ENCODE measurements around the gene CADM4.
"Not testable (repeated sequence)": the region's sequence is repeated elsewhere in the genome, so short reads cannot be mapped to it uniquely, and the experiment has no call there.

The CADM4 gene

GRCh38 chr19:43605875-43606568 lies 33.6 kb downstream of the CADM4 start:
- DNase-seq, result no peak

- not testable (repeated sequence) for DNase-seq
These were observed 39.3 kb downstream of the CADM4 start for GRCh38 chr19:43600326-43600725.

- no peak for DNase-seq
These were observed 39.9 kb downstream of the CADM4 start for GRCh38 chr19:43599635-43600295.

GRCh38 chr19:43598445-43599240 lies 41.0 kb downstream of the CADM4 start:
- DNase-seq, result no peak

GRCh38 chr19:43597876-43598275 lies 41.8 kb downstream of the CADM4 start:
- DNase-seq, result no peak

- no peak for DNase-seq
These were observed 42.7 kb downstream of the CADM4 start for GRCh38 chr19:43596842-43597461.

- peak; percentile 100 for DNase-seq
These were observed 43.4 kb downstream of the CADM4 start, which contains the start of the genes IRGQ and ZNF576 for GRCh38 chr19:43595999-43596841. IRGQ (minus strand) TSS chr19:43596134; CDS start chr19:43595338, 796 bp downstream. ZNF576 (plus strand) TSS chr19:43596595; CDS start chr19:43597109, 514 bp downstream.

GRCh38 chr19:43595605-43595998 lies 44.0 kb downstream of the CADM4 start:
- DNase-seq, result peak; percentile 18

GRCh38 chr19:43594710-43595604 lies 44.7 kb downstream of the CADM4 start:
- DNase-seq, result peak; percentile 71

- DNase-seq, result no peak
These were observed 45.5 kb downstream of the CADM4 start for GRCh38 chr19:43594081-43594697.

- DNase-seq, result no peak
These were observed 46.8 kb downstream of the CADM4 start for GRCh38 chr19:43592800-43593350.

GRCh38 chr19:43591904-43592772 lies 47.5 kb downstream of the CADM4 start:
- no peak for DNase-seq

- DNase-seq, result no peak
These were observed 50.0 kb downstream of the CADM4 start for GRCh38 chr19:43589678-43590077.

- DNase-seq, result no peak
These were observed 50.4 kb downstream of the CADM4 start for GRCh38 chr19:43589277-43589676.

GRCh38 chr19:43587029-43587428 lies 52.6 kb downstream of the CADM4 start:
- DNase-seq, result not testable (repeated sequence)

- DNase-seq, result no peak
These were observed 53.3 kb downstream of the CADM4 start for GRCh38 chr19:43586346-43586745.

- no peak for DNase-seq
These were observed 55.2 kb downstream of the CADM4 start for GRCh38 chr19:43584484-43584883.

GRCh38 chr19:43582495-43582894 lies 57.2 kb downstream of the CADM4 start:
- no peak for DNase-seq

GRCh38 chr19:43581467-43581866 lies 58.2 kb downstream of the CADM4 start:
- no peak for DNase-seq

All from stimulated activated CD4-positive, alpha-beta T cell treated with anti-CD3 and anti-CD28 coated beads, Interleukin-4, amount 100 ng/mL, for 24 hours (primary cell).